Thoracic aorta endothelial cell (primary cell): ENCODE data around the gene EEIG2. TPM values are rescaled to one million over a fixed set of nuclear protein-coding genes. Genes with fewer than 3 reads are reported as not detected.

ENCODE experiments used
- total RNA-seq: library from RNA; depleted of rRNA; stranded (reverse); fragments of >200 nt; gene quantifications from 2 replicates; pipeline ENCODE4 v1.2.3, GENCODE V29; 2012

The EEIG2 gene
- 7.4 and 7.7 TPM in 2 replicates for total RNA-seq

DNA sequence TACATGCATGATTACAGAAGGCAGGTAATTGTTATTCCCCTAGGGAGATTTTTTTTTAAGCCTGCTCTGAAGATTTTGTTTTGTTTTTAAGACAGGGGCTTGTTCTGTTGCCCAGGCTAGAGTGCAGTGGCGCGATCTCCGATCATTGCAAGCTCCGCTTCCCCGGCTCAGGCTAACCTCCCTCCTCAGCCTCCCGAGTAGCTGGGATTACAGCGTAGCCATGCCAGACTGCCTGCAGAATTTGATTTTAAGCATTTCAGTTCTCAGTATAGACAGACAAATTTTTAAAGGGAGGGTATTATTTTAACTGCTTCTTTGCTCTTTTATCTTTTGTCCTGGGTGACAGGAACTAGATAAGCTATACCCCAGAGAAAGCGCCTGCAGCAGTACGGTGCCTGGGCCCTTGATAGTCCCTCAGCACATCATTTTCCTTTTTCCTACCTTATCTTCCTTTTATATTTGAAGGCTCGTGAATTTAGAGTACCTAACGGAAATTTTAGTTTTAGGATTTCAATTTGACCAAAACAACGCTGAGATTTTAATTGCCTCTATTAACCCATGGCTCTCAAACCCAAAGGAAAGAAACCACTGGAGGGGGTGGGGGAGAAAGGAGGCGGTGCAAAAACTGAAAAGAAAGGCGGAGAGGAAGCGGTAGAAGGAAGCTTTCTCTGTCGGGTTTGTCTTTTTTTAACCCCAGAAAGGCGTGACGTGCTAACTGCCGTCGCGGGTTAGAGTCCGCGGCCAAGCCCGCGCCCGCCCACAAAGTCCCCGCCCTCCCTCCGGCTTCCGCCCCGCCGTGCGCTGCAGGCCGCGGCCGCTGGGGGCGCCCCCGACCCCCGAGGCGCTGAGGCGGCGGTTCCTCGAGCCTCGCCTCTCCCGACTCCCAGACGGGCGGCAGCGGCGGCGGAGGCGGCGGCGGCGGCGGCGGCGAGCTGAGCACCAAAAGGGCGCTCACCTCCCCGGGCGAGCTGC lies at the start of gene EEIG2:
EEIG2 (plus strand) TSS at position 886 of the 972 bp plus-strand sequence. CDS start 329 bp downstream, outside the sequence.

Other genes with a start within 250 kb of the EEIG2 start
- gene NBPF6, start 109.8 kb upstream of the EEIG2 start, total RNA-seq = not detected in 2 replicates
- 1.9 TPM in 2 replicates for gene HENMT1, start 101.0 kb downstream of the EEIG2 start, total RNA-seq
- gene PRPF38B, start 132.2 kb downstream of the EEIG2 start, total RNA-seq = 34.6 and 34.8 TPM in 2 replicates
- not detected in 2 replicates for gene FNDC7, start 152.8 kb downstream of the EEIG2 start, total RNA-seq
- 73.6 and 73.8 TPM in 2 replicates for gene STXBP3, start 186.6 kb downstream of the EEIG2 start, total RNA-seq